Measurements from ENCODE around the gene GAS6. TPM values are rescaled to one million over a fixed set of nuclear protein-coding genes. Genes with fewer than 3 reads are reported as not detected.
"Not testable (repeated sequence)": the region's sequence is repeated elsewhere in the genome, so short reads cannot be mapped to it uniquely, and the experiment has no call there.

GAS6 gene
- polyA plus RNA-seq, 12 donors: 20.9 to 61.4 (median 31.5) TPM; not detected in 1

DNA sequence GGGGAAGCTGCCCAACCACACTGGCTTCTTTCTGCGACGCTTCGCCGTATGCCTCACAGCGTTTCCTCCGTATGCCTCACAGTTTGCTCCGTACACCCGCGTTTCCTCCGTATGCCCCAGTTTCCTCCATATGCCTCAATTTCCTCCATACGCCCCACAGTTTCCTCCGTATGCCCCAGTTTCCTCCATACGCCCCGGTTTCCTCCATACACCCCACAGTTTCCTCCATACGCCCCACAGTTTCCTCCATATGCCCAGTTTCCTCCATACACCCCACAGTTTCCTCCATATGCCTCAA, 22.6 kb downstream of the GAS6 start:
- no peak for DNase-seq

GRCh38 chr13:113840541-113841352, 23.1 kb downstream of the GAS6 start:
- DNase-seq: no peak

- no peak for DNase-seq
Measured at GRCh38 chr13:113839536-113840204, 24.2 kb downstream of the GAS6 start.

DNA sequence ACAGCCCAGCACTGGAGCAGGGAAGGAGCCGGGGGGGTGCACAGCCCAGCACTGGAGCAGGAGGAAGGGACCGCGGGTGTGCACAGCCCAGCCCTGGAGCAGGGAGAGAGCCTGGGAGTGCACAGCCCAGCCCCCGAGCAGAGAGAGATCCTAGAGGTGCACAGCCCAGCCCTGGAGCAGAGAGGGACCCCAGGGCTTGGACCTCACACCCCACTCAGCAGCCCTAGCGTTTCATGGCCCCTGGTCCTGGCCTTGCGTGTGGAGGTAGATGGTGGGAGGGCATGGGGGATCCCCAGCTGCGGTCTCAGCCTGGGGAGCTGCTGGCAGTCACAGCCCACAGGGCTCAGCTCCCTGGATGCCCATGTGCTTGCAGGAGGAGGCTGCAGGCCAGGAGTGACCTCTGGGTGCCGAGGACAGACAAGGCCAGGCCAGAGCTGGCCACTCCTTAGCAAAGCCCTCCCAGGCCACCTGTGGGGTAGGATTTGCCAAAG, 25.1 kb downstream of the GAS6 start:
- no peak for DNase-seq

DNA sequence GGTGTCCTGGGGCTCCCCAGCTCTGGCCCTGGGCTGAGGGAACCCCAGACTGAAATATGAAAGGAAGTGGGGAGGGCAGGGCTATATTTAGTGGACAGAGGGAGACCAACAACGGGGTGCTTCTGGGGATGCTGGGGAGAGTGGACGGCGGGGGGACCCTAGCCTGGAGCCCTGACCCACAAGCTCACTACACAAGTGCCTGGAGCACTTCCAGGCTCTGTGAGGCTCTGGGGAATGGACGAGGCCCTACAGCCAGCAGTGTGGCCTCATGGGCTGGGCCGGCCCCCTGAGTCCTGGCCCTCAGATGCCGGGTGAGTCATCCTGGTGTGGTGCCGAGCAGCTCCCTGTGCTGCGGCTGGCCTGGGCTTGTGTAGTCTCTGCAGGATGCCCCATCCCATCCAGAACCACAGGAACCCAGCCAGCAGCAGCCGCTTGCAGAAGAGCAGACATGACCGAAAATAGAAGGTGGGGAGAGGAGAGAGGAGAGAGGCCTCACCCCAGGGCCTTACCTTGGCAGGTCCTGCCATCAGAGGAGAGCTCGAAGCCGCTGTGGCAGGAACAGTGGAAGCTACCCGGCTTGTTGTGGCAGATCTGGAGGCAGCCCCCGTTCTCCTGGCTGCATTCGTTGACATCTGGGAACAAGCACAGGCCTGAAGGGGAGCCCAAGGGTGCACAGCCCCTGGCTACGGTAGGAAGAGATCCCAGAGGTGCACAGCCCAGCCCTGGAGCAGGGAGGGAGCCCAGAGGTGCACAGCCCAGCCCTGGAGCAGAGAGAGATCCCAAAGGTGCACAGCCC, 26.1 kb downstream of the GAS6 start:
- DNase-seq: peak; percentile 73

GRCh38 chr13:113836768-113837559, 26.9 kb downstream of the GAS6 start:
- peak; percentile 36 for DNase-seq

DNA sequence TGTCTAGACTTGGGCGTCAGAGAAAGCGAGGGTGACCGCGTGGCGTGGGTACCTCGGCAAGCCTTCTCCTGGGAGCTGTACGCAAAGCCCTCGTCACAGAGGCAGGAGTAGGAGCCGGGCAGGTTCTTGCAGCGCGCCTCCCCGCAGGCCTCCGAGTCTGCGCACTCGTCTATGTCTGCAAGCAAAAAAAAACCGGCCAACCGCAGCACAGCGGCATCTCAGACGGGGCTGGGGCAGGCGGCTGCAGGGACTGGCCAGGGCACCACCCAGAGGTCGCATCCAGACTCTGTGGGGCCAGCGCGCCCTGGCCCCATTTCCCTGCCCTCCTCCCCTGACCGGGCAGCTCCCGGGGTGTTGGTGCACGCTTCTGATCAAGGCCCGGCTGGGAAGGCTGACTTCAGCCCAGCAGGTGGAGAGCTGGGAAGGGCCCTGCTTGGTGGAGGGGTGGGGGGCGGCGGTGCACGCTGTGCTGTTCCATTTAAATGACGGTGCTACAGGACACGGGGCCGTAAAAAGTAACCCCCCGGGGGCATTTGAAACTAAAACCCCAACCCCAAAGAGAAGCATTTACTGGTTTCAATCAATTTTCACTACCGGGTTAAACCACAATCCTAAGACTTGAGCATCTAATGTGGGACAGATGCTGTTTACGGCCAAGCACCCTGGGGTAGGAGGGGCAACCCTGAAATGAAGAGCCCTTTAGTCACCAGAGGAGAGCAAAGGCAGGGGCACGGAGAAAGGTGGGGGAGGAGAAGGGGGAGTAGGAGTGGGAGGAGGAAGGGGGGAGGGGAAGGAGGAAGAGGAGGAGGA, 28.2 kb downstream of the GAS6 start:
- no peak for DNase-seq

- no peak for DNase-seq
Measured at GRCh38 chr13:113834496-113835200, 29.2 kb downstream of the GAS6 start.

DNA sequence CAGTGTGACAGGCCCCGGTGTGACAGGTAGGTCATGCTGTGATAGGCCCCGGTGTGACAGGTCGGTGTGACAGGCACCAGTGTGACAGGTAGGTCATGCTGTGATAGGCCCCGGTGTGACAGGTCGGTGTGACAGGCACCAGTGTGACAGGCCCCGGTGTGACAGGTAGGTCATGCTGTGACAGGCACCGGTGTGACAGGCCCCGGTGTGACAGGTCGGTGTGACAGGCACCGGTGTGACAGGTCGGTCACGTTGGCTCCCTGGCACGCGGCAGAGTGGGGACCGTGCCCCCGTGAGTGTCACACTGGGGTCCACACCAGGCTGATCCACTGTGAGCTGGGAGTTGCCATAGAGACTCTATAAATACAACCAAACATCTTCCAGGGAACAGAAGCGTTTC, 29.9 kb downstream of the GAS6 start:
- not testable (repeated sequence) for DNase-seq

DNA sequence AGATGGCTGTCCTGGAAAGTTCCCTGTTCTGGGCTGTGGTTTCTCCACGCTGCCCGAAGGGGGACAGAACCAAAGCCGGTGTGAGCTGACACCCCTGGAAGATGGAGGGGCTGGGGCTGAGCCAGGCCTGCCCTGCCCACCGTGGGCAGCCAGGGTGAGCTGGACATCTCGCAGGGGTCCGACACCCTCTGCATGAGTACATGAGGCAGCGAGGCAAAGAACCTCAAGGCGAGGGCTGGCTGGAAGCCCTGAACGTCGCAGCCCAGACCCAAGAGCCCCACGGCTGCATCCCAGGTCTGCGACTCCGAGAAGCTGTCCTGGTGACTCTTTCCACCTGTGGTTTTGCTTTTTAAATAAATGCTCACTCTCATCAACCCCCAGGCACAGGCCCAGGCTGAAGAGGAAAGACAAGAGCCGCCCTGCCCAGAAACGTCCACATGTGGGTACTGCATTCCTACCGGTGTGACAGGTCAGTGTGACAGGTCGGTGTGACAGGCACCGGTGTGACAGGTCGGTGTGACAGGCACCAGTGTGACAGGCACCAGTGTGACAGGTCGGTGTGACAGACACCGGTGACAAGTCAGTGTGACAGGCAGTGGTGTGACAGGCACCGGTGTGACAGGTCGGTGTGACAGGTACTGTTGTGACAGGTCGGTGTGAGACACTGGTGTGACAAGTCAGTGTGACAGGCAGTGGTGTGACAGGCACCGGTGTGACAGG, 30.6 kb downstream of the GAS6 start:
- DNase-seq: no peak

GRCh38 chr13:113832631-113833030, 31.2 kb downstream of the GAS6 start:
- DNase-seq: no peak

DNA sequence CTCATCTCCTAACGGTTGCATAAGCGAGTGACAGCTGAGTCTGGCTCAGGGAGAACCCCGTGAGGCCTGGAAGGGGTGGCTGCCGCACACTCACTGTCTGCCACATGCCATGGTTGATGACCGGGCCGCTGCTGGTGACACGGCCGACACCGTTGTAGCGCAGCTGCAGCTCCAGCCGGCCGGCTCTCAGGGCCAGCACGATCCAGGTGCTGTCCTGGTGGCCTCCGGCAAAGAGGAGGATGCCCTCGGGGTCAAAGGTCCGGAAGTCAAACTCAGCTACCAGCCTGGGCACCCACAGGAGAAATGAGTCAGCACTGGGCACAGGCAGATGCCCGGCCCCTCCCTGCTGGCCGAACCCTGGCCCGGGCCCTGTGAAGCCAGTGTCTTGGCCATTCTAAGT, 31.7 kb downstream of the GAS6 start:
- DNase-seq: no peak

DNA sequence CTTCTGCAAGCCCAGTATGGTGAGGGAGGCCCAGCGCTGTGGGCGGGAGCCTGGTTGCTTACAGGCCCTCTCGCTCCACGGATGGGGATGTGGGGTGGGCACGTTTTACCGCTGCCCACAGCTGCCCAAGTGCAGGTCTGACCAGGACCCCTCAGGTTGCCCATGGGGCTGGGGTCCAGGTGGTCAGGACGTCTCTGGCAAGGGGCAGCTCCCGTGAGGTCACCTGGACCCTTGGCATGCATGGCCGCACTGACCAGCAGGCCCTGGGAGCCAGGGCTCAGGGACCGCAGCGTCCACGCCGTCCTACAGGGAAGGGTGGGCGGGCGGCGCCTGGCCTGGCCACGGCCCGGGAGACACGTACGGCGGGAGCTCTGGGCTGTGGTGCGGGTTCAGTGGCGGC, 32.8 kb downstream of the GAS6 start:
- no peak for DNase-seq

DNA sequence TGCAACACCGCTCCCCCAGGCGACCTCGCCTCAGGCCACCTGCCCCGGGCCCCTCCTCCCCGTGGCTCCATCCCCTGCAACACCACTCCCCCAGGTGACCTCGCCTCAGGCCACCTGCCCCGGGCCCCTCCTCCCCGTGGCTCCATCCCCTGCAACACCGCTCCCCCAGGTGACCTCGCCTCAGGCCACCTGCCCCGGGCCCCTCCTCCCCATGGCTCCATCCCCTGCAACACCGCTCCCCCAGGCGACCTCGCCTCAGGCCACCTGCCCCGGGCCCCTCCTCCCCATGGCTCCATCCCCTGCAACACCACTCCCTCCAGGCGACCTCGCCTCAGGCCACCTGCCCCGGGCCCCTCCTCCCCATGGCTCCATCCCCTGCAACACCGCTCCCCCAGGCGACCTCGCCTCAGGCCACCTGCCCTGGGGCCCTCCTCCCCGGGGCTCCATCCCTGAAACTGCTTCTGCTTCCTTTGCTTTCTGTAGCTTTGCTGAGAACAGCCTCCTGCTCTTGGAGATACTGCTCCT, 33.4 kb downstream of the GAS6 start:
- DNase-seq: not testable (repeated sequence)

DNA sequence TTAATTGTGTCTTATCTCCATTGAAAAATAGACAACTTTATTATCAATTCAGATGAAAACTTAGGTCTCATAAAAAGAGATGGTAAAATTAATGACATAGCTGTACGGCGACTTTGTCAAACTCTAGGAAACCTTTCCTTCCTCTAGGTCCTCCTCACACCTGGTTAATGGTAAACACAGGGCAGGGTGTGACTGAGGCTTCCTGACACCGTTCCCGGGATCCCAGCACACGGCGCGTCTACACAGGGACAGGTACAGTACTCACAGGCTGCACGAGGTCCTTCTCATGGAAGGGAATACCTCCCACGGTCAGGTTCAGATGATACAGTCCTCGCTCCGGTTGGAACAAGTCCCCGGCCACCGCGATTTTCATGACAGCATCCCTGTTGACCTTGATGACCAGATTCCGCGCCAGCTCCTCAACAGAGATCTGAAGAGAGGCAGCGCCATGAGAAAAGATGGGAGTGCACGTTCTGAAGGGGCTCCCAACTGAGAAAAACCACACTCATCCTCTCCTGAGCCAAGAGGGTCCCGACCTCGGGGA, 35.5 kb downstream of the GAS6 start:
- DNase-seq: no peak

DNA sequence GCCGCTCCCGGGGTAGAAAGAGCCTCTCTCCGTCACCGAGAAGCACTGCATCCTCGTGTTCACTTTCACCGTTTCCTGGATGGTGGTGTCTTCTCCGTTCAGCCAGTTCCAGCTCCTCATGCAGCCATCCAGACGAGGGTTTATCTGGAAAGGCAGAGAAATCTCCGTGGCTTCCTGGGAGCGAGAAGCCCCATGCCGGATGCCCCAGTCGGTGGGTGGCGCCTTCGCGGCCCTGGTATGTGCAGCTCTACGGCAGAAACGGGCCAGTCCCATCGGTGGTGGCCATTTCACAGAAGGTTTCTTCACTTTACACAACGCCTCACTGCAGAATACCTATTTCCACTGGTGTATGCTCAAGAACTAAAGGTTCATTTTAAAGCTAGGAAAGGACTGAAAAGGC, 36.9 kb downstream of the GAS6 start:
- no peak for DNase-seq

- DNase-seq: not testable (repeated sequence)
Measured at GRCh38 chr13:113826446-113826845, 37.4 kb downstream of the GAS6 start.

DNA sequence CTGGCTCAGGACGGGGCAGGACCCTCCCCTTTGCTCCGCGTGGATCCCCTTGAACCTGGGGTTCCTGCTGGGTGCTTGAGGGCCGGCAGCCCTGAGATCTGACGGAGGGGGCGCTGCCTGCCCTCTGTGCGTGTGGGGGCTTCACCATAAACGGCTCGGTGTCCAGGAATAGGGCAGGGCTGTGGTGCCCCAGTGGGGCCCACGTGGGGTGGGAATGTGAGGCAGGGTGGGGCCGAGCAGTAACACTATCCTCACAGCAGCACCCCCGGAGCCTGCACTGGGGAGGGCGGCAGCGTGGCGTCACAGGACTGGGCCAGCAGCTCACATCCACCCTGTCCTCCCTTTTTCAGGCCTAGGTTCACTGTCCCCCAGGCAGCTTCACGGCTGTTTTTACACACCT, 38.0 kb downstream of the GAS6 start:
- DNase-seq: no peak

DNA sequence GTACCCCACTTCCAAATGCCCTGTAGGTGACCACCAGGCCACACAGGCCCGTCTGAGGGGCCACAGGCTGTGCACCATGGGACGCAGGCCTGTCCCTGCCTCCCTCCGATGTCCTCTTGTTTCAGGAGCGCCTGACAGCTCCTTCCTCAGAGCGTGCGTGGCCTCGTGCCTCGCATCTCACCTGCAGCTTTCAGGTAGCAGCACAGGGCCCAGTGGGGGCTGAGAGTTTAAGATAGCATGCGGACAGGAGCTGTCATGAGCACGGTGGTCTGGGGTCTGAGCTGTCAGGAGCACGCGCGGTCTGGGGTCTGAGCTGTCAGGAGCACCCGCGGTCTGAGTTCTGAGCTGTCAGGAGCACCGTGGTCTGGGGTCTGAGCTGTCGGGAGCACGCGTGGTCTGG, 40.1 kb downstream of the GAS6 start:
- DNase-seq: no peak
